GM18870 (cell line): ENCODE data around the gene XPR1.
"Not testable (repeated sequence)": the region's sequence is repeated elsewhere in the genome, so short reads cannot be mapped to it uniquely, and the experiment has no call there.

Source experiments
- ATAC-seq: cut with Tn5 transposase; IDR thresholded peaks from one replicate; pipeline ENCODE4 v1.9.1; 2021; ENCODE audit warnings: moderate library complexity; ENCODE audit not compliant: unreplicated experiment

Gene XPR1

DNA sequence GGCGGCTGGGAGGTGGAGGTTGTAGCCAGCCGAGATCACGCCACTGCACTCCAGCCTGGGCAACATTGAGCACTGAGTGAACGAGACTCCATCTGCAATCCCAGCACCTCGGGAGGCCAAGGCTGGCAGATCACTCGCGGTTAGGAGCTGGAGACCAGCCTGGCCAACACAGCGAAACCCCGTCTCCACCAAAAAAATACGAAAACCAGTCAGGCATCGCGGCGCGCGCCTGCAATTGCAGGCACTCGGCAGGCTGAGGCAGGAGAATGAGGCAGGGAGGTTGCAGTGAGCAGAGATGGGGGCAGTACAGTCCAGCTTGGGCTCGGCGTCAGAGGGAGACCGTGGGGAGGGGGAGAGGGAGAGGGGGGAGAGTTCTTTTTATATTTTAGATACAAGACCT, 79.4 kb downstream of the XPR1 start:
- not testable (repeated sequence) for ATAC-seq

DNA sequence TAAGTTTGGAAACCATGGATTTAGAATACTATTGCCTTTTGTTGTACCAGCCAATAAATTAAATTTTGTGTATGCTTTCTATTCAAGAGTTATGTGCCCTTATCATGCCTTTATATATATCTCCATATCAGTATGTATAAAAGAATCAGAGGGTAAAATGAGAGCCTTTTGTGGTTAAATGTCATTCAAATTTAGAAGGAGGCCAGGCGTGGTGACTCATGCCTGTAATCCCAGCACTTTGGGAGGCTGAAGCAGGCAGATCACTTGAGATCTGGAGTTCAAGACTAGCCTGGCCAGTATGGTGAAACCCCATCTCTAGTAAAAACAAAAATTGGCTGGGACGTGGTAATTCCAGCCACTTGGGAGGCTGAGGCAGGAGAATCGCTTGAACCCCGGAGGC, 88.9 kb downstream of the XPR1 start:
- no peak for ATAC-seq

DNA sequence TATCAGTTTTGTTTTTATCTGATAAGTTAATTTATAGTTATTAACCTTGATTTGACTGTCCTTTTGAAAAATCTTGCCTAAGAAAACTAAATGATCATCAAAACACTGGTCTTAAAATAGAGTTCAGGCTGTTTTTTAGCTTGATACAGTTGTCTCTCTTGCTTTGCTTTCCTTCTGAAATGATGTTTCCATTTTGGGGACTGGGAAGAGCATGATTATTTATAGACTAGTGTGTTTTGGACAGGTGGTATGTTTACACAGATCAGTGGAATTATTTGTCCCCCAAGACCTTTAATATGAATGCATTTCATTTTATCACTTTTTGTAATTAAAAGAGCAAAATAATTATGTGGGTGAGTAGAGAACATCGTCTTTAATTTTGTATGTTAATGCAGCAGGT, 90.8 kb downstream of the XPR1 start:
- no peak for ATAC-seq

DNA sequence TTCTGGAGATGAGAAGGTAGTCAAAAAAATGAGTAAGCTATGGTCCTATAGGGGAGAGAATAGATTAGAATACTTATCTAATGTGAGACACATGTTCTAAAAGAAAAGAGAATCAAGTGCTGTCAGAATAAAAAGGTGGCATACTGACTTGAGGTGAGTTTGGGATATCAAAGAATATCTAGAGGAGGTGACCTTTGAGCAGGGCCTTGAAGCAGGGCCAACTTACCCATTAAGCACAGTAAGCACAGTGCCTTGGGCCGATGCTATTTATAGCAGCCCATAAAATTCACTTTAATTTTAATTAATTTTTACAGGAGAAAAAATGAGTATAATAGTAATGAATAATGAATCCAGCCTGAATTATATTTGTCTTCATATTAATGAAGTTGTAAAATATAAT, 92.2 kb downstream of the XPR1 start:
- ATAC-seq, result no peak

DNA sequence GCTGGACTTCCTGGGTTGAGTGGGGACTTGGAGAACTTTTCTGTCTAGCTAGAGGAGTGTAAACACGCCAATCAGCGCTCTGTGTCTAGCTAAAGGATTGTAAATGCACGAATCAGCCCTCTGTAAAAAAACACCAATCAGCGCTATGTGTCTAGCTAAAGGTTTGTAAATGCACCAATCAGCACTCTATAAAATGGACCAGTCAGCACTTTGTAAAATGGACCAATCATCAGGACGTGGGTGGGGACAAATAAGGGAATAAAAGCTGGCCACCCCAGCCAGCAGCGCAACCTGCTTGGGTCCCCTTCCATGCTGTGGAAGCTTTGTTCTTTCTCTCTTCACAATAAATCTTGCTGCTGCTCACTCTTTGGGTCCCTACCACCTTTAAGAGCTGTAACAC, 94.2 kb downstream of the XPR1 start:
- not testable (repeated sequence) for ATAC-seq

DNA sequence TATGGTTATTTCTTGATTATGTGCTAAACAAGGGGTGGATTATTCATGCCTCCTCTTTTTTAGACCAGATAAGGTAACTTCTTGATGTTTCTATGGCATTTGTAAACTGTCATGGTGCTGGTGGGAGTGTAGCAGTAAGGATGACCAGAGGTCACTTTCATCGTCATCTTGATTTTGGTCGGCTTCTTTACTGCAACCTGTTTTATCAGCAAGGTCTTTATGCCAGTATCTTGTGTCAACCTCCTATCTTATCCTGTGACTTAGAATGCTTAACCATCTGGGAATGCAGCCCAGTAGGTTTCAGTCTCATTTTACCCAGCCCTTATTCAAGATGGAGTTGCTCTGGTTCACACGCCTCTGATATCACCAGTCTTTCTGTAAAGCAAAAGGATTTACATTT, 95.9 kb downstream of the XPR1 start:
- ATAC-seq, result not testable (repeated sequence)

DNA sequence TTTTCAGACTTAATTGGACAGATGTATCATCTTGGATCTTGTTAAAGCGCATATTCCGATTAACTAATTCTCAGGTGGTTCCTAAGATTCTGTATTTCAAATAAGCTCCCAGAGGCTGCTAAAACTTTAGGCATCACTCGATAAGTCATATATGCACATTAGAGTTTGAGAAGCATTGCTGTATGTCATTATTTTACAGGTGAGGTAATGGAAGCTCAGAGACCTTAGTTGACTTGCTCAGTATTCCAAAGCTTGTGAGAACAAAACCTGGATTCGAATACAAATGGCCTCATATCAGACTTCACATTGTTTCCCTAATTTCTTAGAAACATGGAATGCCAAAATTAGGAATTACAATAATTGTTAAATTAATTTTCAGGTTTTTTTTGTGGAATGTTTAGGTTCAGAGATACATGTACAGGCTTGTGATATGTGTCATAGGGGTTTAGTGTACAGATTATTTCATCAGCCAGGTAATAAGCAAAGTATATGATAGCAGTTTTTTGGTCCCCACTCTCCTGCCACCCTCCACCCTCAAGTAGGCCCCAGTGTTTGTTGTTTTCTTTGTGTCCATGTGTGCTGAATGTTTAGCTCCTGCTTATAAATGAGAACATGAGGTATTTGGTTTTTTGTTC, 96.8 kb downstream of the XPR1 start:
- no peak for ATAC-seq

DNA sequence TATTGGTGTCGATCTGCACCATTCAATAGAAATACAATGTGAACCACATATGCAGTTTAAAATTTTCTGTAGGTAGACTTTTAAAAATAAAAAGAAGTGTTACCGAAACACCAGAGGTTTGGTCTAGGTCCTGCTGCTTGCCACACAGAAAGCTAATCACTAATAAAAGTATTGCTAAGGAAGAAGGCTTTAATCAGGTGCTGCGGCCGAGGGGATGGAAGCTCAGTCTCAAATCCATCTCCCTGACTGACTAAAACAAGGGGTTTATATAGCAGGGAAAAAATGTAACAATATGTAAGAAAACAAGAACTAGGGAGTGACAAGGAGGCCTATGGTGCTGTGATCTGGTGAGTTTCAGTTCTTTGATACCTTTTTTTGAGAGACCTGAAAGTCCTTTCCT, 99.3 kb downstream of the XPR1 start:
- ATAC-seq, result no peak

DNA sequence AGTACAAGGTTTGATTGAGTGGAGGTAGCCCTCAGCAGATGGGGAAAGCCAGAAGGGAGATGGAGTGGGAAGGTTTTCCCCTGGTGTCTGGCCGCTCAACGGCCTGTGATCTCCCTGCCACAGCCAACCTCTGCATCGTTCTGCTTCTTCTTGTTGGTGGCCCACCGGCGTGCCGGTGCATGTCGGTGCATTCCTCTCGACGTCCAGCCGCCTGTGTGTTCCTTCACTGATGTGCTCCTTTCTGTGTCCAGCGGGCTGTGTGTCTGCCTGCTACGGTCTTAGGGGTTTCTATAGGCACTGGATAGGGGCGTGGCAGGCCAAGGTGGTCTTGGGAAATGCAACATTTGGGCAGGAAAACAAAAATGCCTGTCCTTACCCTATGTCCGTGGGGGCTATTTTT, 101.0 kb downstream of the XPR1 start:
- no peak for ATAC-seq

DNA sequence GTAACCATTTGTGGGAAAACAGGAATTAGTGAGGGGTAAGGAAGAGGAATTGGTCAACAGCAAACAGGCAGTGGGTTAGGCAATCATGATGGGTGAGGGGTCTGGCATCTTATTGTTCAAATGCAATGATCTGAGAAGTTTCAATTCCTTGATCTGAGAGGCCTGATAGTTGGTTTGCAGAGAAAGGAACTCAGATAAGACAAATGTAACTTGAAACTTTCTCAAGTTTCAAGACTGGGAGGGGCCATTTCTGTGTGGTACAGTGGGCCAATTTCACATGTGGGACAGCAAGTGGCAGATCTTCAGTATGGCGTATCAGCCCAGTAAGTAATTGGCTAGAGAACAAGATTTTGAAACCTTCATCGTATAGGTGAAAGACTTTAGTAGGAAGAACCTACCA, 102.5 kb downstream of the XPR1 start:
- ATAC-seq, result no peak

DNA sequence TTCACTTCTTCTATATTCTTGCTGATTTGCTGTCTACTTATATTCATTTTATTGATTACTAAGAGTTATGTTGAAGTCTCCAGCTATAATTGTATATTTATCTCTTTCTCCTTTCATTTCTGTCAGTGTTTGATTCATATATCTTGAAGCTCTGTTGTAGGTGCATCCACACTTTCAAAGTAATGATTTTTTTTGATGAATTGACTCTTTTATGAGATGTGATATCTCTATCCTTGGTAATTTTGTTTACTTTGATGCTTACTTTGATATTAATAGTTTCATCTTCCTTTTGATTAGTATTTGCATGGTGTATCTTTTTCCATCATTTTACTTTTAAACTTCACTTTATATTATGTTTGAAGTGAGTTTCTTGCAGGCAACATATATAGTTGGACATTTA, 110.8 kb downstream of the XPR1 start:
- no peak for ATAC-seq

DNA sequence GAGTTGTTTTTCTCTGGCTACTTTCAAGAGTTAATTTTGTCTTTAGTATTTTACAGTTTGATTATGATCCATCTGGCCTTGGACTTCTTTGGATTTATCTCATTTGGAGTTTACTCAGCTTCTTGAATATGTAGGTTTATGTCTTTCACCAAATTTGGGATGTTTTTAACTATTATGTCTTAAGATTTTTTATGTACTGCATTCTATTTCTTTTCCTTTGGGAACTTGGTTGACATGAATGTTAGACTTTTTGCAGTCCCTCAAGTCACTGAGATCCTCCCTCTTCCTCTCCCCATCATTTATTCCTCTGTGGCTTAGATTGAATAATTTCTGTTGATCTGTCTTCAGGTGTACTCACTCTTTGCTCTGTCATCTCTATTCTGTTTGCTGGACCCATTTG, 112.0 kb downstream of the XPR1 start:
- ATAC-seq, result no peak

DNA sequence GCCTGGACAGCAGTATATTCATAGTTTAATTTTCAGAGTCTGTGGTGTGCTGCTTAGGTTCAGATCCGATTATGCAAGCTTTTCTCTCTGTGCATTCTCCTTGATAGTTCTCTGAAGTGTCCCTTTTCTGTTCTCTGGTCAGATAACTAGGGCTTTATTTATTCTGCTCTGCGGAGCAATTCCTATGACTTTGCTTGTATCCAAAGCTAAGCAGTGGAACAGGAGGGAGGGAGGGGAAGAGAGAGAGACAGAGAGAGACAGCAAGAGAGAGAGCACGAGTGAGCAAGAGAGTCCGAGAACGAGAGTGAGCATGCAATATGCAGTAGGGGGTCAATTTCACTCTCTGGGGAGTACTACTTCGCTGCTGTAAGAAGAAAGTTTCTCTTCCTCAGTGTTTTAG, 113.3 kb downstream of the XPR1 start:
- ATAC-seq, result no peak

DNA sequence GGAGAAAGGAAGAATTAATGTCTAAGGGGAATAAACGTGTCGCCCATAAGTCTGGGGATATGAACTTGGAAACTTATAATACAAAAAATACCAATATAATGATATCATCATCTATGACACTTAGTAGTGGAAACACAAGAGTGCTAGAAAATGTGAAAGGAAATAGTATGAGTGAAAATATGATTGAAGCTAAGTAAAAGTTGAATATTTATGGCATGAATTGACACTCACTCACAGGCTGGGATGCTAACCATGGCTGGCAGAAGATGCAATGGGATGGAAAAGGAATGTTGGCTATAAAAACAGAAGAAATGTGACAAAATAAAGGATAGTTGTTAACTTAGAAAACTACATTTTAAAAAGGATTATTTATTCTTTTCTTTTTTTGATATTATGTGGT, 120.1 kb downstream of the XPR1 start:
- no peak for ATAC-seq

DNA sequence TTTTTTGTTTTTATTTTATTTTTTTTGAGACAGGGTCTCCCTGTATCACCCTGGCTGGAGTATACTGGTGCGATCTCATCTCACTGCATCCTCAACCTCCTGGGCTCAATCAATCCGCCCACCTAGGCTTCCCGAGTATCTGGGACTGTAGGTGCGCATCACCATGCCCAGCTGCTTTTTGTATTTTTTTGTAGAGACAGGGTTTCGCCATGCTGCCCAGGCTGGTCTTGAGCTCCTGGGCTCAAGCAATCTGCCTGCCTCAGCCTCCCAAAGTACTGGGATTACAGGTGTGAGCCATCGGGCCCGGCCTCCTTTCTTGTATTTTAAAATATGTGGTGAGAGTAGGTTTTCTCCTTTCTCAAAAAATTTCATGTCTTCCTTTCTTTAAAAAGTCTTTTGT, 122.6 kb downstream of the XPR1 start:
- ATAC-seq, result no peak

DNA sequence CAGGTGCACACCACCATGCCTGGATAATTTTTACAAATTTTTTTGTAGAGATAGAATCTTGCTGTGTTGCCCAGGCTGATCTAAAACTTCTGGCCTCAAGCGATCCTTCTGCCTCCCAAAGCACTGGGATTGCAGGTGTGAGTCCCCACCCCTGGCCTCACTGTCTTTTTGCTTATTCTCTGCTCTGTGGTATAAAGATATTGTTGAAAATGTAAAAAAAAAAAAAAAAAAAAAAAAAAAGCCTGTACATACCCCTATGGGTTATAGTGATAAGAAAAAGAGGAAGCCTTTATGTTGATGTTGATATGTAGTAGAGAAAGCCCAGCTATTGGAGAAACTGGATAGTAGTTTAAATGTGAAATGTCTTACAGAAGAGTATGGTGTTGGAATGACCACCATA, 125.8 kb downstream of the XPR1 start:
- ATAC-seq, result no peak

DNA sequence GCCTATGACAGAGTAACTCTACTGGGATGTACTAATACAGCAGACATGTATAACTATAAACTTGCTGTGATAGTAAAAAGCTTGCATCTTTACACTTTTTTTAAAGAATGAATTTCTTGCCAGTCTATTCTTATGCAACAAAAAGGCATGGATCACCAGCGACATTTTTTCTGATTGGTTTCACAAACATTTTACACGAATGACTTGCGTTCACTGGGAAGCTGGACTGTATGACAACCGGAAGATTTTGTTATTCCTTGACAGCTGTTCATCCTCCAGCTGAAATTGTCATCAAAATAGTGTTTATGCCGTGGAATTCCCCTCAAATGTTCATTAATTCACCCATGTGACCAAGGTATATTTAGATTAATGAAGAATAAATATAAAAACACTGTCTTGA, 131.0 kb downstream of the XPR1 start:
- ATAC-seq, result no peak

DNA sequence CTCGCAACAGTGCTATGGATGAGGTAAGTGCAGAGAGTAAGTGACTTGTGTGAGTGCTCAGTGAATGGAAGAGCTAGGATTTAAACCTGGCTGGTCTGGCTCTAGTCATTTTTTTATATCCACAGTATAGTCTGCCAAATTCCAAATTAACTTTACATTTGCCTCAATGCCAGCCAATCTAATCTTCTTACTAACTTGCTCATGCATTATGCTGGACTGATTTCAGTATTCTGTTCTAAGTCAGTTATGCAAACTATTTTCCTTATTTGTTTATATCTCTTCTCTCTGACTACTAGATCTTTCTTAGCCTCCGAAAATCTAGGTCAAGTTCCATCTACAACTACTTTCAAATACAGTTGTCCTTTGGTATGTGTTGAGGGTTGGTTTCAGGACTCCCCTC, 133.3 kb downstream of the XPR1 start:
- ATAC-seq, result no peak

DNA sequence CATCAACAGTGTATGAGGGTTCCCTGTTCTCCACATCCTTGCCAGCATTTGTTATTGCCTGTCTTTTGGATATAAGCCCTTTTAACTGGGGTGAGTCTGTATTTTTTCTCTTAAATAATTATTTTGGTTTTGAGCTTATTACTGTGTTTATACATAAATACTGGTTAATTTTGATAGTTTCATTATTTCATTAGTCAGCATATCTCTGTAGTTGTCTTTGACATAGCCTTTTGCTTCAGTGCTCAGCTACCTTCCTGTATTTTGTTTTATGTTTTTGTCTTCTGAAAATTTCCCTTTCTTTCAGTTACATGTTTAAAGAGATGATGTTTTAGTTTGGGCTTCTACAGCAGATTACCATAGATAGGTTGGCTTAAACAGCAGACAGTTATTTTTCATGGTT, 138.1 kb downstream of the XPR1 start:
- no peak for ATAC-seq

DNA sequence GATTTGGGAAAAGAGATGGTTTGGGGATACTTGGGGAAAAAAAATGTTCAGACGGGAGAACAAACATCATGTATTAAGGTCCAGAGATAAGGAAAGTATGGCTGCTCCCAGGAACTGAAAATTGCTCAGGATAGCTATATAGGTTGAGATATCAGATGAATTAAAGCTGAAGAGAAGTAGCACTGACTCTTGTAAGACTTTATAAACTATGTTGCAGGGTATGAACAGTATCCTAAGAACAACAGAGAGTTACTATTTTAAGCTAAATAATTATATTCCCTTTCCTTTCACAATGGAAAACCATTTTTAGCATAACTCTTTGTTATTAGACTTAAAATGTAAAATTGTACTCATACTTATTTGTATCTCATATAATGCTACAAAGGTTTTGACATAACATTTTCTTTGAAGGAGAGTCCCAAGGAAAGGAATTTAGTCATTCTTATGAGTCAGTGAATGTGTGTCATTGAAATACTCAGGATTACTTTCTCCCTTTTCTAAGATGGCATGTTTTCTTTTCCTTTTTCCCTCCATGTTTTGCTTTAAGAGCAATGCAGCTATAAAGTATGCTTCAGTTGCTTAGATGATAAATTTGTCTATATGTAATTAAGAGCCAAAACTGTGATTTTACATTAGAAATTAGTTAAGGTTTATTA, 141.5 kb downstream of the XPR1 start:
- no peak for ATAC-seq

DNA sequence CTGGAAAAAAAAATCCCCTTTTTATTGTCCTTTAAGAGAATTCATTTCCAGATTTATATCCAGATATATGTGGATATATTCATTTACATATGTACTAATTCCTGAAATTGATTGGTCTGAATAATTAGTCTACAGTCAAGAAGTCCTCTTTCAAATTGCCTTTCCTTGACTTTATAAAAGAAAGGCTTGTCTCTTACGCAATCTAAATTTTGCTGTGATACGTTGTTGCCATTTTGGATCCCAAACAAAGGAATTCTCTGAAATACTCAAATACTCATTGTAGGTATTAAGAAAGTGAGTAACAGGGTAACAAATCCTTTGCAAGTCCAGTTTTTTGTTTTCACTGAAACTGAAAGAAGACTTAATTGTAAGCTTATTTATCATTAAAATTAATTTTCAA, 144.0 kb downstream of the XPR1 start:
- ATAC-seq, result no peak

DNA sequence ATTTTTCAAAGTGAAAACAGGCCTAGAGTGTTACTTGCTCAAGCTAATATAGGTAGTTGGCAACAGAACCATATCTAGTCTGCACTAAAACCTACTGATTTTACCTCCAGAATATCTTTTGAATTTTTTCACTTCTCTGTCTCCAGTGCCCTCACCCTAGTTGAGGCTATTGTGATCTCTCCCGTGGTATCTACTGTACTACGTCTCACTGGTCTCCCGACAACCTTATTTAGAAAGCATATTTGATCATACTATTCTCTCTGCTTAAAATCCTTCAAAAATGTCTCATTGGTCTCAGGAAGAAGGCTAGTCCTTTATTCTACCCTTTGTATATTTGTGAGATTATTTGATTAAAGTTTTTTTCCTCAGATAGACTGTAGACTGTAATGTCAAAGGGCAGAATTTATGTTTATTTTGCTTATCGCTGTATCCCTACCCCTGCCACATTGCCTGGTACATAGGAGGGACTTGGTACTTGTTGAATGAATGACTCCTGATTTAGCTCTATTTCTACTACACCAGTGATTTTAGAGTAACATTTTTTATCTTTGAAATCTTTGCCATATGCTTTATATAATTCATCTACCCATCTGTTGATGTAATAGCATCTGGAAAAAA, 145.4 kb downstream of the XPR1 start:
- no peak for ATAC-seq
